ENCODE results near the gene FAM227A.

DNA sequence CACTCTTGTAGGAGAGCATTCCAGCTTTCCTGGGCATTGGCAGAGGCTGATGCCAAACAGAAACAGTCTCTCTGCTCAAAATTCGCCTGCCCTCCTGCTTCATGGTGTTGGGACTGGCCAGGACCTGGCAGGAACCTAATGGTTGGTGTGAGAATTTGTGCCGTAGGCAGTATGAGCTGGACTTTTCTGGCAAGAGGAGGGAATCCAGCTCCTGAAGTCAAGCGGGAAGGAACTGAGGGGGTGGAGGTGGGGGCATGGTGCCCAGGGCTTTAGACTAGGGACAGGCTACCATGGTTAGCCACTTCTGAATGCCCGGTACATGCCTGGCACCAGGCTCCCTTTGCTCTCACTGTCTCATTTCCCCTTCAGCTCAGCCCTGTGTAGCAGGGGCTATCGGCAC is 18.7 kb upstream of the FAM227A start:
- TF ChIP-seq, protein P1, sequence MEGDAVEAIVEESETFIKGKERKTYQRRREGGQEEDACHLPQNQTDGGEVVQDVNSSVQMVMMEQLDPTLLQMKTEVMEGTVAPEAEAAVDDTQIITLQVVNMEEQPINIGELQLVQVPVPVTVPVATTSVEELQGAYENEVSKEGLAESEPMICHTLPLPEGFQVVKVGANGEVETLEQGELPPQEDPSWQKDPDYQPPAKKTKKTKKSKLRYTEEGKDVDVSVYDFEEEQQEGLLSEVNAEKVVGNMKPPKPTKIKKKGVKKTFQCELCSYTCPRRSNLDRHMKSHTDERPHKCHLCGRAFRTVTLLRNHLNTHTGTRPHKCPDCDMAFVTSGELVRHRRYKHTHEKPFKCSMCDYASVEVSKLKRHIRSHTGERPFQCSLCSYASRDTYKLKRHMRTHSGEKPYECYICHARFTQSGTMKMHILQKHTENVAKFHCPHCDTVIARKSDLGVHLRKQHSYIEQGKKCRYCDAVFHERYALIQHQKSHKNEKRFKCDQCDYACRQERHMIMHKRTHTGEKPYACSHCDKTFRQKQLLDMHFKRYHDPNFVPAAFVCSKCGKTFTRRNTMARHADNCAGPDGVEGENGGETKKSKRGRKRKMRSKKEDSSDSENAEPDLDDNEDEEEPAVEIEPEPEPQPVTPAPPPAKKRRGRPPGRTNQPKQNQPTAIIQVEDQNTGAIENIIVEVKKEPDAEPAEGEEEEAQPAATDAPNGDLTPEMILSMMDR (conservative IDR thresholded peaks at IDR 0.05 in 1 of 2, IDR thresholded peaks at IDR 0.05 in 1 of 2; ENCODE audit: extremely low read depth in 1 of 2, insufficient read depth in 1 of 2, low read depth in 1 of 2, low read length in 2 of 2), result no peak
- TF ChIP-seq EZH2 (IDR thresholded peaks at IDR 0.05; ENCODE audit: borderline replicate concordance, low read length), result no peak
